Activated CD4-positive, CD25-positive, alpha-beta regulatory T cell treated with anti-CD3 and anti-CD28 coated beads, Interleukin-2, amount 50 U/mL, for 24 hours (primary cell): ENCODE results near the gene GMIP.

Experiments
- ATAC-seq, 2 donors: fragments of 150-1000 bp; cut with Tn5 transposase; one replicate each; pipeline ENCODE4 v1.10.0; 2021; ENCODE audit warnings: mild to moderate bottlenecking in 1 of 2, moderate library complexity in 1 of 2

The GMIP gene

GRCh38 chr19:19606021-19606420, 37.4 kb downstream of the GMIP start:
- ATAC-seq = peak; percentile 88 to 93

GRCh38 chr19:19602713-19603324, 40.6 kb downstream of the GMIP start:
- ATAC-seq = no peak

- no peak for ATAC-seq
Measured at GRCh38 chr19:19602136-19602712, 41.2 kb downstream of the GMIP start.

GRCh38 chr19:19600793-19601330, 42.6 kb downstream of the GMIP start:
- no peak for ATAC-seq

- ATAC-seq = peak; percentile 57 to 62
Measured at GRCh38 chr19:19598728-19599451, 44.6 kb downstream of the GMIP start.

GRCh38 chr19:19597809-19598306, 45.6 kb downstream of the GMIP start:
- ATAC-seq = peak; percentile 76 to 82

- no peak for ATAC-seq
Measured at GRCh38 chr19:19595171-19595701, 48.2 kb downstream of the GMIP start.

GRCh38 chr19:19594381-19594780, 49.1 kb downstream of the GMIP start:
- no peak for ATAC-seq

GRCh38 chr19:19592690-19593089, 50.8 kb downstream of the GMIP start:
- ATAC-seq = no peak

- peak; percentile 96 to 97 for ATAC-seq
Measured at GRCh38 chr19:19591133-19591825, 52.2 kb downstream of the GMIP start.

- no peak for ATAC-seq
Measured at GRCh38 chr19:19588546-19588945, 54.9 kb downstream of the GMIP start.

GRCh38 chr19:19587771-19588170, 55.7 kb downstream of the GMIP start:
- ATAC-seq = no peak

GRCh38 chr19:19584356-19584755, 59.1 kb downstream of the GMIP start:
- no peak for ATAC-seq

- ATAC-seq = no peak
Measured at GRCh38 chr19:19582471-19582870, 61.0 kb downstream of the GMIP start.

GRCh38 chr19:19581391-19581790, 62.1 kb downstream of the GMIP start:
- ATAC-seq = no peak

- no peak for ATAC-seq
Measured at GRCh38 chr19:19580418-19580817, 63.0 kb downstream of the GMIP start.

- peak in 1 of 2 donors; percentile 46 for ATAC-seq
Measured at GRCh38 chr19:19579533-19580361, 63.7 kb downstream of the GMIP start.
